HL-60 (cell line): ENCODE measurements around the gene USP32.

Experiments
- CTCF ChIP-seq: IDR thresholded peaks from one replicate; pipeline ENCODE4 v1.5.1; 2011; ENCODE audit warnings: low read length, control low read depth, inconsistent platforms; ENCODE audit not compliant: insufficient read depth
- GABPA ChIP-seq: IDR thresholded peaks from 2 replicates; pipeline ENCODE4 v1.6.1; 2012; ENCODE audit warnings: low read depth
- POLR2AphosphoS5 ChIP-seq: IDR thresholded peaks from 2 replicates; pipeline ENCODE4 v1.6.1; 2012; ENCODE audit warnings: low read depth

GRCh38 chr17:60168654-60169053 lies 223.3 kb downstream of the USP32 start:
- no peak for TF ChIP-seq POLR2AphosphoS5
- TF ChIP-seq CTCF, result no peak
- TF ChIP-seq GABPA, result no peak
